SHP77 treated with DMSO at 0.1 percent for 48 hours (cell line): ENCODE measurements around the gene HRCT1.

Source experiments
- DNase-seq: peaks from one replicate; lab custom pipeline; 2025; lab: John Stamatoyannopoulos, UW

HRCT1 gene

DNA sequence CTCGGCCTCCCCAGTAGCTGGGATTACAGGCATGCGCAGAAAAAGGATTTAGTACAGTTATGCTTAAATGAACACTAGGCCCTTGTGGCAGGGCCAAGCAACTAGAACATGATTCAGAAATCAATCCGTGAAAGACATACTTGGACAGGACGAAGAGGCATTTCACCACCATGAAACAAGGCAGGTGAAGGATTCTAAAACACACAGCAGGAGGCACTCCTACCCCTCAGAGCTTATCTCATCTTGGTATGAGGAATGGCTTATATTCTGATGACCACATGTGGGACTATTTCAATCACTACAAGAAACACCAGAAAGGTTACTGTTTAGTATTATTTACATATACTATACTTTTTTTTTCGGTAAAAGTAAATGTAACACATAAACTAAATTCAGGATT, 36.3 kb downstream of the HRCT1 start:
- DNase-seq, result no peak

DNA sequence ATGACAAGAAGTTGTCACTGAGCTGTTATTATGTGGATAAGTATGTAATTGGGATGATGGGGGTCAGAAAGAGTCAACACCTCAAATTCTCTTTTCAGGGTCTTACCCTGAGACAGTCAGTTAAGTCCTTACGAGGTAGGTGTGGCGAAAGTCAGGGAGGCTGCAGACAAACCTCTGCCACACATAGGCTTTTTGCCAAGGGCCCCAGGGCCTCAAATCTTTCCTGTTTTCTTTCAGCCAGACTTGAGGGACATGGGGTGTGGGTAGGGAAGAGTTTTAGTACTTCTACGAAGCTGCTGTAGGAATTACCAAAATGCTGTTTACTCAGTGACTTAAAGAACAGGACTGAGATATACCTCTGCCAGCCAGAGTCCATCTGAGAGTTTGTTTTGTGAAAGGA, 38.2 kb downstream of the HRCT1 start:
- DNase-seq, result no peak

DNA sequence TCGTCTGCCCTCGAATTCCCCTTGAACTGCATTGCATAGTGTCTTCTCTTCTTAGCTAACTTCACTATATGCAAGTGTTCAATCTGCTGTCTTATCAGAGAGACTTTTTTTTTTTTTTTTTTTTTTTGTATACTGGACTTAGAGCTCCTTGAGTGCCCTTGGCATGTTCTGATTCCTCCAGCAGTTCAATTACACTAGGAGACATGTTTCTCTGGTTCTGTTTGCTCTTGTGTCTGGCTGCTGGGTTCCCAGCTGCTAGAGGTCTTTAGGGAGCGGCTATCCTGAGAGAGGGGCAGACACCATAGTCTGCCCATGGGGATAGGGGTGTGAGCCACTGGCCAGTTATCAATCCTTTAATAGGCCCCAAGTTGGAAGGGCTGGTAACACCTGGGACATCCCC, 38.8 kb downstream of the HRCT1 start:
- DNase-seq, result no peak

DNA sequence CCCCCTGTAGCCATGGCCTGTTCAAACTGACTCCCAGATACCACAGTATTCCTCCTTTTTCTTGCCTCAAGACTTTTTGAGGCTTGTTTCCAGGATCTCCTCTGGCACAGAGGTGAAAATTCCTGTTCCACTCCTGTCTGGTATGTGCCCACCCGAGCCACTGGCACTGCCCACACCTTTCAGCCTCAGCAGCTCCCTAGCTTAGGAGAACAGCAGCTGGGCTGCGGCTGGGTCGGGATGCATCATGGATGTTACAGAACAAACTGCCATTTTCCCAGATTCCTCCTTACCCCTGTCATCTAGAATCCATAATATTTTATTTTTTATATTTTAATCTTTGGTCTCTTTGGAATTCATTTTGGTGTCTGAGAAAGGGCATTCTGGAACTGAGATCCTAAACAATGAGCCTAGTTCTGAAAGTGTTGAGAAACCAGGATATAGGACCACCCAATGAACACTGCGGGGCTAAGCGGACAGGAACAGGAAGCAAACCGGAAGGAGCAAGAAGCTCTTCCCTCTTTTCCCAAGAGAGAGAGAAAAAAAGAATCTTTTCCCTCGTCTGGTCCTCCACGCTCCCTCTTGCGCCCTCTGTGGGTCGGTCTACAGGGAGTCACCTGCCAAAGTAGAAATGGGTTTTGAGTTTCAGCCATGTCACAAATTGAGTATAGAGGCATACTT, 39.5 kb downstream of the HRCT1 start:
- peak; percentile 11 for DNase-seq

DNA sequence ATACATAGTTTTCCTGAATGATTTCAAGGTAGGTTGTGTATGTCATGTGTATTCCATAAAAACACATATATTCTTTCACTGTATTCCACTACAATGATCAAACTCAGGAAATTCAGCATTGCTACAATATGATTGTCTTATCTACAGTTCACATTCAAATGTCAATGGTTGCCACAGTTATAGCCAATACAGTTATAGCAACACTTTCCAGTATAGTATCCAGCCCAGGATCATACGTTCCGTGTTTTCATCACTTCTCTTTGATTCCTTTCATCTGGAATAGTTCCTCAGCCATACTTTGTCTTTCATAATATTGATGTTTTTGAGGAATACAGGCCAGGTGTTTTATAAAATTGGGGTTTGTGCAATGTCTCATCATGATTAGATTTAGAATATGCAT, 42.4 kb downstream of the HRCT1 start:
- no peak for DNase-seq

DNA sequence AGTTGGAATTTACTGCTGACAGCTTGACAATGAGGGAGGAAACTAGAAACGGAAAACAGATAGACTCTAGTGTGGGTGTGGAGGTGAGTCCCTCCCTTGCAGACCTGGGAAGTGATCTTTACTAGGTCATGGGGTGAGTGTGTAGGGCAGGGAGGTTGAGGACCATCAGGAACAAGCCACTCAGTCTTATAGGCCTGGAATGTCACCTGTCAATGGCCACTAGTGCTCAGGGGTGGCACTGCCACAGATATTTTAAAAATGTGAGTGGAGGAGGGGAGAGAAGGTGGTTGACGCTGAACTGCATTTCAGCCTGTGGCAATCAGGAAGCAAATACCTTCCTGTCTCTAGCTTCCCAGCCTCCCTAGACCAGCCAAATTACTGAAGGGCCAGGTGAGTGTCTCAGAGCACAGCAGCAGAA, 42.9 kb downstream of the HRCT1 start:
- no peak for DNase-seq

DNA sequence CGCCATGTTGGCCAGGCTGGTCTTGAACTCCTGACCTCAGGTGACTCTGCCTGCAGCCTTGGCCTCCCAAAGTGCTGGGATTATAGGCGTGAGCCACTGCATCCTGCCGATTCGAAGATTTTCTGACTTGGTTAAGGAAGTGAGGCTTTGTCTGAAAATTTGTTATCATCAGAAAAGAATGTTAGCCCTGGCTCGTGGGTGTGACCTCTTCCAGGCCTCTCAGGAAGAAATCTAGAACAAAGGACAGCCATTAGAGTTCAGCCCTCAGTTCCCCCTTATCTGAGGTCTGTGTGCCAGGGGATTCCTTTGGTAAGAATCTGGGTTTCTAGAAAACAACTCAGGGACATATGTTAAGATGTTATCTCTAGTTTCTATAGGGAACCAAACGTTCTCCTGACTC, 45.7 kb downstream of the HRCT1 start:
- no peak for DNase-seq

DNA sequence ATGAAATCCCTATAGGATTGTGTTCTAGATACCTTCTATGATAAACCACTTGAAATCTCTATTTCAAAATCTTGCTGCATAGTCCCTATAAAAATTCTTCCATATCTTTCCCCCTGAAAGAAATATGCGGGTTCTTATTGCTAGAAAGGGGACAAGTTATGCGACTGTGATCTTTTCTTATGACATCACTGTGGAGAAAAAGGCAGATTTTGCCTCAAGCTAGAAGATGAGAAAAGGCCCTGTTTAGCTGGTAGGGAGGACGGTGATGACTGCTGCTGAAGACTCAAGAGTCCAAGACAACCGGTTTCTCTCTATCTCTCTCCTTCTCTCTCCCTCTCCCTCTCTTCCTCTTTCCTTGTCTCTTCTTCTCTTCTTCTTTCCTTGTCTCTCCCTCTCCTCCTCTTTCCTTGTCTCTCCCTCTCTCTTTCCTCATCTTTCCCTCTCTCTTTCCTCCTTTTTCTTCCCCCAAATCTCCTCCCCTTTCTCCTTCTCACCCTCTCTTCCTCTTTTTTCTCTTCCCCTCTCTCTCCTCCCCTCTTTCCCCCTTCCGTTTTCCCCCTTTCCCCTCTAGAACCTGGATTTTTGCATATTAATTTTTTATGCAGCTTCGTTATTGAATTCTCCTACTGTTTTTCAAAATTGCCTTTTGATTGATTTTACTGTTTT, 46.7 kb downstream of the HRCT1 start:
- no peak for DNase-seq

DNA sequence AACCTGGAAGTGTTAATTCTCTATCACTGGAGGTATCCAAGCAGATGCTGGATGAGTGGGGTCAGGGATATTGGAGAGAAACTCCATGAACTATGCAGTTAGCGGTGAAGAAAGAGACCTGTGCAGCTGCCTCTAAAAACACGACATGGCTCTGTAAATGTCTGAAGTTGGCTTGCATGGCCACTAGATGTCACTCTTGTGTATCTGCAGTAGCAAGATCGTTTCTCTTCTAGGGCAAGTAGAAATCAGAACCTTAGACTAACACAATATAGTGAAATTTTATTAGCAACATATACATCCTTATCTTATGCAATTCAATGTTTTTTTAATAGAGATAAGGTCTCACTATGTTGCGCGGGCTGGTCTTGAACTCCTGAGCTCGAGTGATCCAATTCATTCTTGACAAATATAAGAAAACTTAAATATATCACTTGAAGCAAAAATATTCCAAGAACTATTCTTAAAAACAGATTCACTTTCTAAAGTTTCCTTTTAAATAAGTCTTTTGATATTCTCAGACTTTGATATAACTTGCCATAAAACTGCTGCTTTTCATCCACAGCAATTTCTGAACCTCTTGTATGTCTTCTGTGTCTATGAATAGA, 49.0 kb downstream of the HRCT1 start:
- DNase-seq, result no peak

DNA sequence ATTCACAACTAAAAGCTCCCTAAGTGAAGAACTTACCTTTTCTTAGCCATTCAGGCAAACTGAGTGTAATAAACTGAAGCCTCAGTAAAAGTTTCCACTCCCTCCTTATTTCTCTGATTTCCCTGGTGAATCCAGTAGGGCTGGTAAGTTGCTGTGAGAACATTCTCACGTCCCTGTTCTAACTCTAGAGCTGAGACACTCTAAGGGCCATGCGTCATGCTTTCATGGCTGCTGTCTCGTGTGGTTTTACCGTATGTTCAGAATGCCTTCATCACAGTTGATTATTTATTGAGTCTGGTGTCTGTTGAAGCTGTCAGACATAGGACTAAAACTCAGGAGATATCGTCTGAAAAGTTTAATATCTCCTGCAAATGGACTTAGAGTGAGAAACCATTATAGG, 50.6 kb downstream of the HRCT1 start:
- no peak for DNase-seq
